GM12801 (cell line): Measurements from ENCODE around the gene CHP2.

Source experiments
- TF ChIP-seq, protein P1 (sequence below): IDR thresholded peaks from one replicate; pipeline ENCODE4 v1.5.1; 2011; ENCODE audit warnings: control low read depth; ENCODE audit not compliant: insufficient read length; ENCODE audit errors: extremely low read depth

Gene CHP2

DNA sequence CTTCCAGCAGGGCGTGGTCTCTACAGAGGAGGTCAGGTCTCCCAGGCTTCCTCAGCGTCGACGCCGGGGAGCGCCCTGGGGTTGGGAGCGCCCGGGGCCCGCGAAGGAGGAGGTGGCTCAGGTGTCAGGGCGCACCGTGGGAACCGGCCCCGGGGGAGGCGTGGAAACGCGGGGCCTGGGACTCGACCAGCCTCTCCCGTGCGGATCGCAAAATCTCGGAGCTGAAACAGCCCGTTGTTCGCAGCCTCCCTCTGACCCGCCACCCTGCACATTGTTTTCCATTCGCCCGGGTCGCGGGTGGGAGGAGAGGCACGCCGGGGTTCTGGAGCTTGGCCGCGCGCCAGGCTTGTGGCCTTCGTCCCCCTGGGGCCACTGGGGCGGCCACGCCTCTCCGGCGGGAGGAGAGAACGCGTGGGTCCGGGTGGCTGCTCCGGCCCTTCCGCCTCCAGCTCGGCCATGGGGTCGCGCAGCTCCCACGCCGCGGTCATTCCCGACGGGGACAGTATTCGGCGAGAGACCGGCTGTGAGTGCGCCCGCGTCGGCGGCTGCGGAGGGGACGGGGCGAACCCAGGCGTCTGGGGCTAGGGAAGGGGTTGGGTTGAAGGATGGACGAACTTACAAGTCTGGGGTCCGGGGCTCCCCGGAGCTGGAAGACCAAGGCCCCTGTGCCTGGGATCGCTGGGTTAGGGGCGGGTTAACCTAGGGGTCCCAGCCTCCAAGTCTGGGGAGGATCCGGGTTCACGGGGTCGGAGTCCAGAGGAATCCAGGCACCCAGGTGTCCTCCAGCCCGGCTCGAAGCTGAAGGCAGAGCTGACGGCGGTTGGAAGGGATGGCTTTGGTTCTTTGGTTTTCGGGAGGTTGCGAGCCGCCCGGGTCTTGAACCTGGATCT is at the start of gene CHP2:
CHP2 (plus strand) TSS at position 433 of the 890 bp plus-strand sequence; CDS start at position 457, 24 bp downstream.
- TF ChIP-seq, protein P1, sequence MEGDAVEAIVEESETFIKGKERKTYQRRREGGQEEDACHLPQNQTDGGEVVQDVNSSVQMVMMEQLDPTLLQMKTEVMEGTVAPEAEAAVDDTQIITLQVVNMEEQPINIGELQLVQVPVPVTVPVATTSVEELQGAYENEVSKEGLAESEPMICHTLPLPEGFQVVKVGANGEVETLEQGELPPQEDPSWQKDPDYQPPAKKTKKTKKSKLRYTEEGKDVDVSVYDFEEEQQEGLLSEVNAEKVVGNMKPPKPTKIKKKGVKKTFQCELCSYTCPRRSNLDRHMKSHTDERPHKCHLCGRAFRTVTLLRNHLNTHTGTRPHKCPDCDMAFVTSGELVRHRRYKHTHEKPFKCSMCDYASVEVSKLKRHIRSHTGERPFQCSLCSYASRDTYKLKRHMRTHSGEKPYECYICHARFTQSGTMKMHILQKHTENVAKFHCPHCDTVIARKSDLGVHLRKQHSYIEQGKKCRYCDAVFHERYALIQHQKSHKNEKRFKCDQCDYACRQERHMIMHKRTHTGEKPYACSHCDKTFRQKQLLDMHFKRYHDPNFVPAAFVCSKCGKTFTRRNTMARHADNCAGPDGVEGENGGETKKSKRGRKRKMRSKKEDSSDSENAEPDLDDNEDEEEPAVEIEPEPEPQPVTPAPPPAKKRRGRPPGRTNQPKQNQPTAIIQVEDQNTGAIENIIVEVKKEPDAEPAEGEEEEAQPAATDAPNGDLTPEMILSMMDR, result no peak

DNA sequence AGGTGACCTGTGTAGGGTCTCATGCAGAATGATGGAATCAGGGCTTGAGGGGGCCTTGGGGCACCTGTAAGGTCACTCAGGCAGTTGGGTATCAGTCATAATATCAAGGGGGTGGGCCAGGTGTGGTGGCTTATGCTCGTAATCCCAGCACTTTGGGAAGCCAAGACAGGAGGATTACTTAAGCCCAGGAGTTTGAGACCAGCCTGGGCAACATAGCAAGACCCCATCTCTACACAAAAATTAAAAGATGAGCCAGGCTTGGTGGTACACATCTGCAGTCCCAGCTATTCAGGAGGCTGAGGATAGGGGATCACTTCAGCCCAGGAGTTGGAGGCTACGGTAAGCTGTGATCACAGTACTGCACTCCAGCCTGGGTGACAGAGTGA is 49.3 kb upstream of the CHP2 start:
- TF ChIP-seq, protein P1, result no peak

DNA sequence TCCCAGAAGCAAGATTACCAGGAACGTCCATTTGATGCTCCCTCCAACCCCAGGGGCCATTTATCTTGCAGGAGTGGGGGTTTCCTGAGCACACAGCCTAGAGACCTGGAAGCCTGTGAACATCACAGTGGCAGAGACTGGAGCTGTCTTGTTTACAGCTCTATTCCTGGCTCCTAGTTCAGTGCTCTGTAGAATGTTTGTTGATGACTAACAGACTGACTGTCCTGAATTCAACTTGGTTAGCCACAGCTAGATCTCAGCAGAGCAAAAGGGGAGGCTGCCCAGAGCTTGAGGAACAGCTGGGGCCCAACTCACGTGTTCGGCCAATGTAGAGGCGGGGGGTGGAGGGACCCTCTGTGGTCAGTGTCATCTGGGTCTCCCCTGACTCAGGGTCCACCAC is 48.4 kb upstream of the CHP2 start:
- TF ChIP-seq, protein P1, result no peak

DNA sequence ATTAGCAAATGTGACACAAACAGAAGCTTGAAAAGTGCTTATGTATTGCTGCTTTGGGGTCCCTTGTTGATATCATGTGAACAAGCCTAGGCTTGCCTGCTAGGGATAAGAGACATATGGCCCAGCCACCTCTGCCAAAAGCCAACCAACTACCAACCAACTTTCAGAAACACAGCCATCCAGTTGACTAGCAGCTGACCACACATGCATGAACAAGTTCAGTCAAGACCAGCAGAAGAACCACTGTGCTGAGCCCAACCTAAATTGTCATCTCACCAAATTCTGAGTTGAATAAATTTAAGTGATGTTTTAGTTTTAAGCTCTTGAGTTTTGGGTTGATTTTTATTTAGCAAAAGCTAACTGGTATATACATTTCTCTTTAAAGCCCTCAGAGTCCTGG is 45.3 kb upstream of the CHP2 start:
- TF ChIP-seq, protein P1, result no peak

DNA sequence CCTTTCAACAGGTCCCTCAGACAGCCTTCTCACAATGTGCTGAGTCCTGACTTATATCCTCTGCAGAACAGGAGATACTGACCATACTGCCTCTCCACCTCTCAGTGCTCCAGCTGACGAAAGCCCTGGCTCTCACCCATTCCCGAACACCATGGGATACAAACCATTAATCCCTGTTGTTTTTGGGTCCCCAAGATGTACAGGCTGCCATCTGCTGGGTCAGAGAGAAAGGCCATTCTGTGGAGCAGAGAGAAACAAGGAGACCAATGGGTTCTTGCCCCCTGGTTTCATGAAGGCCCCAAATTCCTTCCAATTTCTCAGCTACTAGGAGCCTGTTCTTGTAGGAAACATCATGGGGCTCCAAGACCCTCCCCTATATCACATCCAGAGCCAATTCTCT is 44.8 kb upstream of the CHP2 start:
- TF ChIP-seq, protein P1, result no peak

DNA sequence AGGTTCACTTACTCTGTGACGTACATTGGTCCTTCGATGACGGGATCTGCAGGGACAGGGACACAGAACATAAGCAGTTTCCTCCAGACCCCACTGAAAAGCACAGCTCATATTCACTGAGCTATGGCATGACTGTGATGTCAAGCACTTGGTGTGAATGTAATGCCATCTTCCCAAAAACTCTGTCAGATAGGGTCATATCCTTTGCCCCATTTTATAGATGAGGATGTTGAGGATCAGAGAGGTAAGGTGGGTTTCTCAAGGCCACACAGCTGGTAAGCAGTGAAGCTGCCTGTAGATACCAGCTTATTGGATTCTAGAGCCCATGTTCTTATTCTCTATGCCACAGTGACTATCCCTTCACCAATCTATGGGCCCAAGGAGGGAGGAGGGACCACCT is 44.3 kb upstream of the CHP2 start:
- TF ChIP-seq, protein P1, result no peak

DNA sequence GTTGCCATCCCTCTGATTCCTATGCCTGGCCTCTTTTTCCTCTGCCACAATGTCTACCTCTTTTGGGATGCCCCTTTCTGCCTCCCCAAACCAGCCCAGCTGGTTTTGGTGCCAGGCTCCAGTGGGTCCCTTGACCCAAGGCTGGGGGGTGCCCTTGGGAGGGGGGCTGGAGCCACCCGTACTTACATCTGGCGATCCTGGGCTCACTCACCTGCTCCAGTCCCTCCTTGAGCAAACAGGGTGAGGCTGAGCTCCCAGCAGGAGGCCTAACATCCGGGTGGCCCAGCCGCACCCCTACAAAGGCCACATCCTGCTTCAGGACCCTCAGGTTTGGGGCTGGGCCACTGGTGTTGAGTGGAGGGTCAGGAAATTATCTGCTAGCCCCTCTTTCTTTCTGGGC is 43.0 kb upstream of the CHP2 start:
- TF ChIP-seq, protein P1, result no peak
